Mucosa of descending colon (tissue), 3 donors: ENCODE measurements around the gene PNLDC1. TPM values are rescaled to one million over a fixed set of nuclear protein-coding genes. Genes with fewer than 3 reads are reported as not detected.

Source experiments
- ATAC-seq: fragments of 200-7000 bp; cut with Tn5 transposase; one replicate; pipeline ENCODE4 v1.9.1; 2020; ENCODE audit warnings: mild to moderate bottlenecking, moderate library complexity
- DNase-seq, 3 donors: peaks; one replicate each; pipeline ENCODE4 v3.0.0-alpha.2; 2020
- H3K36me3 ChIP-seq: fragments of 200-600 bp; one replicate; pipeline ENCODE4 v1.8.0; 2021; ENCODE audit warnings: low read depth, mild to moderate bottlenecking
- H3K4me1 ChIP-seq: fragments of 200-600 bp; one replicate; pipeline ENCODE4 v1.8.0; 2021; ENCODE audit warnings: low read depth, mild to moderate bottlenecking
- H3K4me3 ChIP-seq: fragments of 200-600 bp; one replicate; pipeline ENCODE4 v1.8.0; 2021; ENCODE audit warnings: mild to moderate bottlenecking
- H3K9me3 ChIP-seq: fragments of 200-600 bp; one replicate; pipeline ENCODE4 v1.8.0; 2021; ENCODE audit warnings: mild to moderate bottlenecking
- CTCF ChIP-seq: fragments of 200-600 bp; IDR thresholded peaks from one replicate; pipeline ENCODE4 v1.8.0; 2022; ENCODE audit warnings: antibody characterized with exemption, mild to moderate bottlenecking
- intact Hi-C, 2 donors: fragments of 100-400 bp; cut with DNase I in 1 of 2; cut with micrococcal nuclease in 1 of 2; formaldehyde crosslinking; loops; one replicate each; pipeline versions ENCODE4 v1.11.0 to v1.11.1; 2022; cut with DNase I, micrococcal nuclease
- total RNA-seq, 3 donors: library from RNA; stranded (reverse); fragmentation: NEBNext Ultra II Directional in 2 of 3; extraction: Animal tissue kit (Norgen Biotek cat#: 25700) in 2 of 3; gene quantifications; one replicate each; pipeline versions ENCODE4 v1.2.1 to v1.2.4, GENCODE V29; 2021 to 2023
- donor health status: DM: no; HTN: no; CAD: no; lungs with moderate emphysema.
- donor health status: DM: no; HTN: no; CAD: no.
- donor health status: DM: no; HTN: yes; CAD: no.

The PNLDC1 gene
- total RNA-seq, 3 donors from 2014 or later: 1.3 TPM; not detected in 2

DNA sequence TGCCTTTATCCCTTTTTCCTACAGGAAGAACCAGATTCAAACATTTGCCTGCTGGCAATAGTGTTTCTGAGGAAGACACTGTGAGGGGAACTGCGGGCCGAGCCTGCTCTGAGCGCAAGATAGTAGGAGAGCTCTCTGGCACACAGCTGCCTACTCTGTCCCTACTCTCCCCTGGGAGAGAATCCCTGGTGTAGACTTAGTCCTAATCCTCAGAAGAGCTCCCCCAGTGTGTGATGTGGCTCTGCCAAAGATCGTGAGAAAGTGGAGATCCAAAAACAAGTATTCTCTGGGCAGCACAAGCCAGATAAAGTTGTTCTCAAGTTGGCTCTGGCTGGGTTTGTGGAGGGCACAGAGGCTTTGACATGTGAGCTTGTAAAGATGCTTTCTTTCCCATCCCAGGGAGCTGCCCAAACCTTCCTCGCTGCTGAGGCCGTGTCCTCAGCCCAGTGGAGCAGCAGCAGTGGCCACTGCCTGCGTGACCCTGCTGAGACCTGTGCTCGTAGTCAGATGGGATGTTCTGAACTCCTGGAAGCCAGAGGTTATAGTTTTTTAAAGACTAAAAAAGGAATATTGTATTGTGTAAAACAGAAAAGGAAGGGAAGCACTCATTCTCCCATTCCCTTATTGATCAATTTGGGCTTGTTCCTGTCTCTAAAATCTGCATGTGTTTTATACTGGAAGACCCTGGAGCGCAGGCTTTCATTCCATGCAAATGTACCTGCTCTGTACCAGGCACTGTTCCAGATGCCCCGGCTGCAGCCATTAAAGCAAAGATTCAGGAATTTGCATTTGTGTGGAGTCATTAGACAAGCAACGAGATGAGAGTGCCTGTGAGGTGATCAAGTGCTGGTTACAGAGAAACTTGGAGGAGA, 30.7 kb downstream of the PNLDC1 start:
- ATAC-seq (no peak), DNase-seq (no peak)
- no peaks in the 10 kb centered on the region for H3K9me3 ChIP-seq
- no peak for TF ChIP-seq CTCF
- intact Hi-C loops: no loop called here
- H3K4me1 ChIP-seq: no peaks in the 10 kb centered on the region
- H3K4me3 ChIP-seq: no peak overlapping the region
- no peaks in the 10 kb centered on the region for H3K36me3 ChIP-seq

DNA sequence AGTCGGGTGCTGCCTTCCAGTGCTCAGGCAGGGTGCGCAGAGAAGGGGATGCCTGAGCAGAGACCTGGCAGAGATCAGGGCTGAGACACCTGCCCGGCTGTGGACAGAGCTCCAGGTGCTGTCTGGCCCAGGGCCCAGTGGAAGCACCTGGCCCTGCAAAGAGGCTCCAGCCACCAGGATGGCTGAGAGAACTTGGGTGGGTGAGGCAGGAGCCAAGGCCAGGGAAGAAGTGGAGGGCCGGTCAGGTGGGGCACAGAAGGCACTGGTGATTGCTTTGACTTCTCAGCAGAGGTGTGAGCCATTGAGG, 31.2 kb downstream of the PNLDC1 start:
- no peak overlapping the region for H3K4me3 ChIP-seq
- no peak for TF ChIP-seq CTCF
- intact Hi-C loops: no loop called here
- no peak for DNase-seq
- peak; percentile 64 for ATAC-seq
- H3K4me1 ChIP-seq: no peaks in the 10 kb centered on the region
- no peaks in the 10 kb centered on the region for H3K36me3 ChIP-seq
- H3K9me3 ChIP-seq: no peaks in the 10 kb centered on the region

- Histone ChIP-seq H3K36me3 (no peaks in the 10 kb centered on the region), H3K4me3 (no peak overlapping the region), H3K4me1 (no peaks in the 10 kb centered on the region), H3K9me3 (no peaks in the 10 kb centered on the region)
- ATAC-seq (peak; percentile 27), DNase-seq (no peak)
- intact Hi-C loops: no loop called here
- TF ChIP-seq CTCF: no peak
These were observed 32.9 kb downstream of the PNLDC1 start for GRCh38 chr6:159832946-159833345.

- no peak for DNase-seq
- Histone ChIP-seq H3K4me3 (no peak overlapping the region), H3K4me1 (no peaks in the 10 kb centered on the region), H3K9me3 (no peaks in the 10 kb centered on the region), H3K36me3 (no peaks in the 10 kb centered on the region)
- TF ChIP-seq CTCF: no peak
- intact Hi-C loops: no loop called here
- ATAC-seq: no peak
These were observed 33.5 kb downstream of the PNLDC1 start for GRCh38 chr6:159833556-159833955.

DNA sequence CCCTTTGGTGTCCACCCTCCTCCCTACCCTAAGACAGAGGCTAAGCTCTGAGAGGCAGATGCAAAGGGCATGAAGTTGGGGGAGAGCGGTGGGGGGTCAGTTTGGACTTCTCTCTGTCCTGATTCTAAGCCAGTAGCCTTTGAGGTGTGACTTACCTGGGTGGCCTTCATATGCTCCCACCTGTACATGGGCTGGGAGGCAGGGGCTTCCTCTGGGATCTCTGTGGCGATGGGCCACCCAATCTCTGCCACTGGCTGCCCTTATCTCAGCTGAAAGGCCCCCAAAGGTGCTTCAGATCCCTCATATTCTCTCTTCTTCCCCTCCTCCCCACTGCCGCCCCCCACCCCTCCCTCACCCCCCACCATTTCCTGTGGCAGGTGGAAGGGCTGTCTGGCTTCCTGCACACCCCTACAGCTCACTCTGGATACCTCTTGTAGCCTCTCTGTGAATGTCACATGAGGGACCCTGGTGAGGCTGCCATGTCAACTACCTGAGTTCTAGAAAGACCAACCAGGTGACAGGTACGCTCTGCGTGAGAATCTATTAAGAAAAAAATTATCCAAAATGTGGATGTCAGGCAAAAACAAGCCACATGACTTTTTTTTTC, 34.0 kb downstream of the PNLDC1 start:
- Histone ChIP-seq H3K4me1 (no peaks in the 10 kb centered on the region), H3K4me3 (no peak overlapping the region), H3K36me3 (no peaks in the 10 kb centered on the region), H3K9me3 (no peaks in the 10 kb centered on the region)
- intact Hi-C loops: no loop called here
- TF ChIP-seq CTCF: no peak
- ATAC-seq (no peak), DNase-seq (no peak)
